Spinal cord (tissue), 10 donors: ENCODE measurements around the gene POLR3C. TPM values are rescaled to one million over a fixed set of nuclear protein-coding genes. Genes with fewer than 3 reads are reported as not detected.
"Not testable (repeated sequence)": the region's sequence is repeated elsewhere in the genome, so short reads cannot be mapped to it uniquely, and the experiment has no call there.

Experiments
- DNase-seq, 6 donors: peaks; one replicate each; pipeline versions ENCODE4 v3.0.0 to v3.0.0-alpha.2; 2013 to 2015; ENCODE audit warnings: low spot score in 6 of 6, low read depth in 4 of 6
- H3K27ac ChIP-seq: one replicate; pipeline ENCODE4 v1.5.1; 2013; ENCODE audit warnings: low read depth, low read length, control low read depth
- H3K27me3 ChIP-seq: one replicate; pipeline ENCODE4 v1.6.1; 2013; ENCODE audit warnings: low read length; ENCODE audit not compliant: control insufficient read depth, insufficient read depth
- H3K36me3 ChIP-seq: one replicate; pipeline ENCODE4 v1.6.1; 2013; ENCODE audit warnings: low read length; ENCODE audit not compliant: control insufficient read depth, insufficient read depth
- H3K4me1 ChIP-seq: one replicate; pipeline ENCODE4 v1.6.1; 2013; ENCODE audit warnings: low read length; ENCODE audit not compliant: control insufficient read depth, insufficient read depth
- H3K4me3 ChIP-seq: one replicate; pipeline ENCODE4 v1.5.1; 2013; ENCODE audit warnings: low read depth, low read length, control low read depth
- H3K9me3 ChIP-seq: one replicate; pipeline ENCODE4 v1.6.1; 2013; ENCODE audit warnings: low read length; ENCODE audit not compliant: control insufficient read depth, insufficient read depth
- WGBS: methylation state at CpG from one replicate; pipeline ENCODE4 v1.1.5; 2013; ENCODE audit warnings: missing lambda C conversion rate; ENCODE audit not compliant: insufficient coverage; 5-methylcytosine and 5-hydroxymethylcytosine counted together
- polyA plus RNA-seq, 2 donors: library from polyadenylated mRNA; unstranded; fragments of 120-200 nt; gene quantifications; one replicate each; pipeline ENCODE4 v1.2.1, GENCODE V29; 2013; ENCODE audit not compliant: insufficient read length in 2 of 2
- total RNA-seq, 2 donors: library from RNA; depleted of rRNA in 1 of 2; stranded (reverse); fragments of 120-200 nt in 1 of 2; fragments of >200 nt in 1 of 2; gene quantifications; one replicate each; pipeline versions ENCODE4 v1.2.3 to v1.2.4, GENCODE V29; 2013 to 2014
- donor health status: healthy.

Gene POLR3C
- total and polyA plus RNA-seq, 4 donors = 24.8 to 31.0 (median 25.4) TPM

- no CpG with 5 or more reads among the region's 6 CpGs for WGBS
- not testable (repeated sequence) for DNase-seq, H3K36me3 ChIP-seq, H3K4me1 ChIP-seq, H3K9me3 ChIP-seq, H3K27ac ChIP-seq, H3K27me3 ChIP-seq, H3K4me3 ChIP-seq
These were observed 10.8 kb upstream of the POLR3C start for GRCh38 chr1:145812977-145813810.

- H3K27ac ChIP-seq, H3K27me3 ChIP-seq, DNase-seq, H3K4me1 ChIP-seq, H3K36me3 ChIP-seq, H3K9me3 ChIP-seq, H3K4me3 ChIP-seq: not testable (repeated sequence)
- no CpG with 5 or more reads among the region's 6 CpGs for WGBS
These were observed 5.9 kb upstream of the POLR3C start for GRCh38 chr1:145818095-145818494.

GRCh38 chr1:145822779-145823331, 1.1 kb upstream of the POLR3C start:
- not testable (repeated sequence) for H3K27ac ChIP-seq, H3K9me3 ChIP-seq, H3K27me3 ChIP-seq, H3K4me3 ChIP-seq, DNase-seq, H3K4me1 ChIP-seq
- WGBS = no CpG with 5 or more reads among the region's 16 CpGs
- peaks cover 13% of the 10 kb centered on the region for H3K36me3 ChIP-seq

GRCh38 chr1:145824499-145824842, 471 bp downstream of the POLR3C start:
- H3K36me3 ChIP-seq = peaks cover 28% of the 10 kb centered on the region
- no peaks in the 10 kb centered on the region for H3K9me3 ChIP-seq
- DNase-seq = no peak
- H3K4me3 ChIP-seq = peak overlapping the region; percentile 93
- H3K4me1 ChIP-seq = peaks cover 5% of the 10 kb centered on the region
- 0% methylated on average over 2 of the region's 7 CpGs for WGBS
- no peaks in the 10 kb centered on the region for H3K27me3 ChIP-seq
- peak overlapping the region; percentile 93 for H3K27ac ChIP-seq

GRCh38 chr1:145826030-145826429, 2.0 kb downstream of the POLR3C start:
- no CpG with 5 or more reads among the region's 2 CpGs for WGBS
- no peak overlapping the region for H3K4me3 ChIP-seq
- H3K9me3 ChIP-seq = no peaks in the 10 kb centered on the region
- H3K27ac ChIP-seq = no peak overlapping the region
- peaks cover 5% of the 10 kb centered on the region for H3K4me1 ChIP-seq
- no peaks in the 10 kb centered on the region for H3K27me3 ChIP-seq
- no peak for DNase-seq
- peaks cover 37% of the 10 kb centered on the region for H3K36me3 ChIP-seq

GRCh38 chr1:145827966-145828365, 4.0 kb downstream of the POLR3C start:
- Histone ChIP-seq H3K9me3 (no peaks in the 10 kb centered on the region), H3K4me1 (peaks cover 5% of the 10 kb centered on the region), H3K27ac (no peak overlapping the region), H3K27me3 (no peaks in the 10 kb centered on the region), H3K4me3 (no peak overlapping the region), H3K36me3 (peaks cover 51% of the 10 kb centered on the region)
- no peak for DNase-seq

- peaks cover 54% of the 10 kb centered on the region for H3K36me3 ChIP-seq
- no peak overlapping the region for H3K4me3 ChIP-seq
- no peaks in the 10 kb centered on the region for H3K27me3 ChIP-seq
- DNase-seq = no peak
- no peak overlapping the region for H3K27ac ChIP-seq
- peaks cover 5% of the 10 kb centered on the region for H3K4me1 ChIP-seq
- no peaks in the 10 kb centered on the region for H3K9me3 ChIP-seq
These were observed 4.5 kb downstream of the POLR3C start for GRCh38 chr1:145828367-145829026.

- DNase-seq, H3K27ac ChIP-seq, H3K4me3 ChIP-seq, H3K9me3 ChIP-seq, H3K27me3 ChIP-seq, H3K4me1 ChIP-seq: not testable (repeated sequence)
- peaks cover 72% of the 10 kb centered on the region for H3K36me3 ChIP-seq
- WGBS = 100% methylated on average over 2 of the region's 2 CpGs
These were observed 6.8 kb downstream of the POLR3C start for GRCh38 chr1:145830810-145831209.

- Histone ChIP-seq H3K36me3 (peaks cover 69% of the 10 kb centered on the region), H3K9me3 (no peaks in the 10 kb centered on the region), H3K27ac (no peak overlapping the region), H3K4me1 (no peaks in the 10 kb centered on the region), H3K4me3 (no peak overlapping the region), H3K27me3 (no peaks in the 10 kb centered on the region)
- no peak for DNase-seq
- no CpG with 5 or more reads among the region's 1 CpG for WGBS
These were observed 13.7 kb downstream of the POLR3C start for GRCh38 chr1:145837656-145838055.

GRCh38 chr1:145843031-145843430, 19.0 kb downstream of the POLR3C start:
- peak in 1 of 6 donors; percentile 64 for DNase-seq
- H3K27ac ChIP-seq = no peak overlapping the region
- no CpG with 5 or more reads among the region's 3 CpGs for WGBS
- peaks cover 41% of the 10 kb centered on the region for H3K36me3 ChIP-seq
- no peaks in the 10 kb centered on the region for H3K27me3 ChIP-seq
- no peaks in the 10 kb centered on the region for H3K9me3 ChIP-seq
- H3K4me1 ChIP-seq = peaks cover 19% of the 10 kb centered on the region
- H3K4me3 ChIP-seq = no peak overlapping the region
